Duodenal mucosa (tissue), 2 donors: ENCODE data around the gene ZNF677.
A peak's percentile ranks its signal among the peaks of the same experiment; 100 is the strongest.
"Not testable (repeated sequence)": the region's sequence is repeated elsewhere in the genome, so short reads cannot be mapped to it uniquely, and the experiment has no call there.

ENCODE experiments used
- H3K27ac ChIP-seq: one replicate; pipeline ENCODE4 v1.7.0; 2013; ENCODE audit warnings: low read depth, low read length
- H3K27me3 ChIP-seq, 2 donors: one replicate each; pipeline ENCODE4 v1.7.0; 2013; ENCODE audit warnings: low read length in 2 of 2, control low read depth in 1 of 2; ENCODE audit not compliant: insufficient read depth in 2 of 2, control insufficient read depth in 1 of 2
- H3K36me3 ChIP-seq, 2 donors: one replicate each; pipeline ENCODE4 v1.7.0; 2013; ENCODE audit warnings: low read length in 2 of 2, control low read depth in 1 of 2; ENCODE audit not compliant: insufficient read depth in 2 of 2, control insufficient read depth in 1 of 2
- H3K4me1 ChIP-seq, 2 donors: one replicate each; pipeline ENCODE4 v1.7.0; 2013; ENCODE audit warnings: low read length in 2 of 2, control low read depth in 1 of 2; ENCODE audit not compliant: insufficient read depth in 2 of 2, control insufficient read depth in 1 of 2
- H3K4me3 ChIP-seq, 2 donors: one replicate each; pipeline ENCODE4 v1.7.0; 2013; ENCODE audit warnings: low read length in 2 of 2, low read depth in 1 of 2
- H3K9ac ChIP-seq, 2 donors: one replicate each; pipeline ENCODE4 v1.7.0; 2013; ENCODE audit warnings: low read length in 2 of 2, low read depth in 1 of 2
- H3K9me3 ChIP-seq, 2 donors: one replicate each; pipeline ENCODE4 v1.7.0; 2013; ENCODE audit warnings: low read length in 2 of 2, control low read depth in 1 of 2; ENCODE audit not compliant: control insufficient read depth in 1 of 2

ZNF677 gene

GRCh38 chr19:53193535-53194222 is 61.0 kb downstream of the ZNF677 start:
- Histone ChIP-seq H3K4me3 (peak overlapping the region; percentile 58 to 68), H3K27ac (no peak overlapping the region), H3K36me3 (peaks cover 0 to under 1% of the 10 kb centered on the region in 2 donors), H3K9me3 (peaks cover 8 to 13% of the 10 kb centered on the region in 2 donors), H3K9ac (no peak overlapping the region), H3K4me1 (peaks cover 0 to 13% of the 10 kb centered on the region in 2 donors), H3K27me3 (no peaks in the 10 kb centered on the region)

GRCh38 chr19:53192771-53193534 is 61.7 kb downstream of the ZNF677 start, which contains the start of gene ZNF665:
Gene ZNF665 (minus strand): TSS chr19:53193358. CDS start chr19:53182898, 10,460 bp downstream.
- no peaks in the 10 kb centered on the region for H3K36me3 ChIP-seq
- no peak within 1 kb of the TSS for H3K27ac ChIP-seq
- H3K9ac ChIP-seq = peak within 1 kb of the TSS; percentile 80 to 83
- H3K9me3 ChIP-seq = peaks cover 6 to 13% of the 10 kb centered on the region in 2 donors
- peaks cover 0 to 13% of the 10 kb centered on the region in 2 donors for H3K4me1 ChIP-seq
- no peaks in the 10 kb centered on the region for H3K27me3 ChIP-seq
- peak within 1 kb of the TSS; percentile 86 to 91 for H3K4me3 ChIP-seq

DNA sequence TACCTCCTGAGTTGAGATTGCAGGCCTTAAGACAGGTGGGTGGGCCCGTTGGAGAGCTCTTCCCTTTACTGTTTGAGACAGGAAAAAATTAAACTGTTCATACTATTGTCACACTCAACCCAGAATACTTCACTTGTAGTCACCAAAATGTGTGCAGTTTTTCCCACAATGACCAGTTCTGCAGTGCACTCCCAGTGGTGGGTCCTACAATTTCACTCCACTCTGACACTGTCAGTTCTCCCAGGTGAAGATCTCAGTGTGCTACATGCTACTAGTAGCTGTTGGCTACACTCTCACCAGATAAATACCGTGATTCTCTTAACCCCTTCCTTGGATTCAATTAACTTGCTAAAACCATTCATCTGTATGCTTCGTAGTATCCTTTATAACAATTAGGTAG is 64.4 kb downstream of the ZNF677 start:
- Histone ChIP-seq H3K36me3 (no peaks in the 10 kb centered on the region), H3K27ac (no peak overlapping the region), H3K27me3 (no peaks in the 10 kb centered on the region), H3K4me3 (no peak overlapping the region), H3K4me1 (peaks cover 0 to 9% of the 10 kb centered on the region in 2 donors), H3K9ac (no peak overlapping the region), H3K9me3 (peaks cover 2 to 13% of the 10 kb centered on the region in 2 donors)

GRCh38 chr19:53189691-53190198 is 64.9 kb downstream of the ZNF677 start:
- H3K36me3 ChIP-seq, H3K9ac ChIP-seq, H3K4me3 ChIP-seq, H3K4me1 ChIP-seq, H3K27ac ChIP-seq, H3K27me3 ChIP-seq: not testable (repeated sequence)
- H3K9me3 ChIP-seq = peaks cover 2 to 13% of the 10 kb centered on the region in 2 donors
